DMS114 treated with DMSO at 0.1 percent for 48 hours (cell line): ENCODE data around the gene ABHD3.
"Not testable (repeated sequence)": the region's sequence is repeated elsewhere in the genome, so short reads cannot be mapped to it uniquely, and the experiment has no call there.

ENCODE experiments used
- DNase-seq: peaks from one replicate; lab custom pipeline; 2025; ENCODE audit not compliant: unreplicated experiment; lab: John Stamatoyannopoulos, UW

ABHD3 gene

GRCh38 chr18:21704603-21705364 is at the start of gene ABHD3:
TSS of gene ABHD3 (minus strand) at chr18:21704774. CDS start at chr18:21704665, 109 bp downstream.
- DNase-seq = peak; percentile 73

- no peak for DNase-seq
Measured at GRCh38 chr18:21747764-21748693, 43.5 kb upstream of the ABHD3 start.

GRCh38 chr18:21747268-21747667 is 42.7 kb upstream of the ABHD3 start:
- no peak for DNase-seq

- no peak for DNase-seq
Measured at GRCh38 chr18:21745231-21745630, 40.7 kb upstream of the ABHD3 start.

GRCh38 chr18:21743166-21743832 is 38.7 kb upstream of the ABHD3 start:
- DNase-seq = no peak

- no peak for DNase-seq
Measured at GRCh38 chr18:21742315-21742687, 37.7 kb upstream of the ABHD3 start.

- DNase-seq = no peak
Measured at GRCh38 chr18:21741562-21742314, 37.2 kb upstream of the ABHD3 start.

GRCh38 chr18:21741312-21741561 is 36.7 kb upstream of the ABHD3 start:
- no peak for DNase-seq

- DNase-seq = peak; percentile 89
Measured at GRCh38 chr18:21740538-21741311, 36.2 kb upstream of the ABHD3 start, which contains the start of gene MIB1. TSS of gene MIB1 (plus strand) at chr18:21740792. CDS start at chr18:21741584, 792 bp downstream.

GRCh38 chr18:21739604-21740537 is 35.3 kb upstream of the ABHD3 start:
- DNase-seq = no peak

- not testable (repeated sequence) for DNase-seq
Measured at GRCh38 chr18:21736926-21737325, 32.4 kb upstream of the ABHD3 start.

GRCh38 chr18:21735452-21736015 is 31.0 kb upstream of the ABHD3 start:
- DNase-seq = no peak

GRCh38 chr18:21733011-21733410 is 28.4 kb upstream of the ABHD3 start:
- DNase-seq = no peak

- DNase-seq = no peak
Measured at GRCh38 chr18:21727702-21728101, 23.1 kb upstream of the ABHD3 start.

GRCh38 chr18:21725201-21725600 is 20.6 kb upstream of the ABHD3 start:
- no peak for DNase-seq

GRCh38 chr18:21722687-21723086 is 18.1 kb upstream of the ABHD3 start:
- no peak for DNase-seq

GRCh38 chr18:21714474-21714873 is 9.9 kb upstream of the ABHD3 start:
- no peak for DNase-seq

- not testable (repeated sequence) for DNase-seq
Measured at GRCh38 chr18:21707130-21707529, 2.6 kb upstream of the ABHD3 start.

GRCh38 chr18:21706386-21706865 is 1.9 kb upstream of the ABHD3 start:
- no peak for DNase-seq
